ENCODE data around the gene CENPU. TPM values are rescaled to one million over a fixed set of nuclear protein-coding genes. Genes with fewer than 3 reads are reported as not detected.

Gene CENPU
- total and polyA plus RNA-seq, 2 donors (not counting 1 experiment from before 2014, with no cell fraction given), result 1.6 to 2.1 TPM

GRCh38 chr4:184671101-184671500 lies 62.8 kb downstream of the CENPU start:
- H3K4me1 Mint-ChIP-seq, result peaks cover 13% of the 10 kb centered on the region
- Histone ChIP-seq H3K79me2 (ENCODE audit: control insufficient read depth, insufficient read depth, low read length) (no peaks in the 10 kb centered on the region), H3K9me3 (ENCODE audit: control extremely low read depth in 1 of 3, control insufficient read depth in 2 of 3, insufficient read depth in 1 of 3, low read length in 2 of 3) (no peaks in the 10 kb centered on the region), H3K36me3 (replicated peaks in 1 of 2; ENCODE audit: control extremely low read depth in 1 of 2, control insufficient read depth in 1 of 2, extremely low read depth in 1 of 2, insufficient read depth in 2 of 2, low read length in 1 of 2) (peaks cover 0 to 29% of the 10 kb centered on the region in 2 experiments), H3K4me1 (ENCODE audit: control insufficient read depth in 2 of 2, insufficient read depth in 2 of 2, low read length in 2 of 2) (peaks cover 4 to 7% of the 10 kb centered on the region in 2 donors), H3K9ac (ENCODE audit: low read length) (no peak overlapping the region), H3K27ac (ENCODE audit: low read length in 2 of 2) (no peak overlapping the region), H3K27me3 (replicated peaks in 1 of 4; ENCODE audit: control extremely low read depth in 1 of 4, control insufficient read depth in 3 of 4, insufficient read depth in 4 of 4, low read length in 3 of 4) (no peaks in the 10 kb centered on the region), H2AFZ (ENCODE audit: insufficient read depth, low read depth, low read length, poor library complexity, severe bottlenecking) (no peak overlapping the region), H4K20me1 (ENCODE audit: control insufficient read depth, insufficient read depth, low read length, poor library complexity, severe bottlenecking) (no peaks in the 10 kb centered on the region), H3K4me3 (ENCODE audit: control extremely low read depth in 1 of 5, extremely low read depth in 1 of 5, insufficient read depth in 1 of 5, low read depth in 2 of 5, low read length in 4 of 5) (no peak overlapping the region), H3K4me2 (replicated peaks; ENCODE audit: low read depth, low read length, poor library complexity, severe bottlenecking) (no peak overlapping the region)
- no peak for DNase-seq
- intact Hi-C loops (cut with micrococcal nuclease), result no loop called here
- TF ChIP-seq EZH2 (IDR thresholded peaks at IDR 0.05; ENCODE audit: borderline replicate concordance, insufficient read depth, low read depth, low read length, poor library complexity, severe bottlenecking) (no peak), CTCF (IDR thresholded peaks at IDR 0.05) (no peak)
- H3K4me3 Mint-ChIP-seq, result no peak overlapping the region
- ChIA-PET CTCF (interaction anchor here (1.0 kb wide), 1 partner anchor 407 kb away, joined by 3 read pairs; no protein-coding TSS in a partner anchor), POLR2A (no interaction called here)
- no peak for ATAC-seq (ENCODE audit: low read depth)
- no peak overlapping the region for H3K27ac Mint-ChIP-seq
- no peaks in the 10 kb centered on the region for H3K27me3 Mint-ChIP-seq
- no peaks in the 10 kb centered on the region for H3K9me3 Mint-ChIP-seq (ENCODE audit: insufficient read depth)
- 94% methylated on average over 5 of the region's 9 CpGs for WGBS (ENCODE audit: insufficient coverage)

- Histone ChIP-seq H2AFZ (ENCODE audit: insufficient read depth, low read depth, low read length, poor library complexity, severe bottlenecking) (no peak overlapping the region), H3K9me3 (ENCODE audit: control extremely low read depth in 1 of 3, control insufficient read depth in 2 of 3, insufficient read depth in 1 of 3, low read length in 2 of 3) (no peaks in the 10 kb centered on the region), H3K4me3 (ENCODE audit: control extremely low read depth in 1 of 5, extremely low read depth in 1 of 5, insufficient read depth in 1 of 5, low read depth in 2 of 5, low read length in 4 of 5) (no peak overlapping the region), H3K4me2 (replicated peaks; ENCODE audit: low read depth, low read length, poor library complexity, severe bottlenecking) (no peak overlapping the region), H3K36me3 (replicated peaks in 1 of 2; ENCODE audit: control extremely low read depth in 1 of 2, control insufficient read depth in 1 of 2, extremely low read depth in 1 of 2, insufficient read depth in 2 of 2, low read length in 1 of 2) (peaks cover 0 to 28% of the 10 kb centered on the region in 2 experiments), H4K20me1 (ENCODE audit: control insufficient read depth, insufficient read depth, low read length, poor library complexity, severe bottlenecking) (no peaks in the 10 kb centered on the region), H3K4me1 (ENCODE audit: control insufficient read depth in 2 of 2, insufficient read depth in 2 of 2, low read length in 2 of 2) (peaks cover 4 to 7% of the 10 kb centered on the region in 2 donors), H3K79me2 (ENCODE audit: control insufficient read depth, insufficient read depth, low read length) (no peaks in the 10 kb centered on the region), H3K27me3 (replicated peaks in 1 of 4; ENCODE audit: control extremely low read depth in 1 of 4, control insufficient read depth in 3 of 4, insufficient read depth in 4 of 4, low read length in 3 of 4) (no peaks in the 10 kb centered on the region), H3K9ac (ENCODE audit: low read length) (no peak overlapping the region), H3K27ac (ENCODE audit: low read length in 2 of 2) (no peak overlapping the region)
- H3K4me3 Mint-ChIP-seq, result no peak overlapping the region
- H3K9me3 Mint-ChIP-seq (ENCODE audit: insufficient read depth), result no peaks in the 10 kb centered on the region
- CTCF ChIA-PET, result no interaction called here
- POLR2A ChIA-PET, result no interaction called here
- no peak for DNase-seq
- 95% methylated on average over 7 of the region's 7 CpGs for WGBS (ENCODE audit: insufficient coverage)
- no peak for TF ChIP-seq EZH2 (IDR thresholded peaks at IDR 0.05; ENCODE audit: borderline replicate concordance, insufficient read depth, low read depth, low read length, poor library complexity, severe bottlenecking)
- no peak overlapping the region for H3K27ac Mint-ChIP-seq
- H3K4me1 Mint-ChIP-seq, result peaks cover 13% of the 10 kb centered on the region
- H3K27me3 Mint-ChIP-seq, result no peaks in the 10 kb centered on the region
- no peak for ATAC-seq (ENCODE audit: low read depth)
- intact Hi-C loops (cut with micrococcal nuclease), result no loop called here
Observed at GRCh38 chr4:184669251-184669650, 64.6 kb downstream of the CENPU start.
